ENCODE data around the gene CADPS.

Gene CADPS

DNA sequence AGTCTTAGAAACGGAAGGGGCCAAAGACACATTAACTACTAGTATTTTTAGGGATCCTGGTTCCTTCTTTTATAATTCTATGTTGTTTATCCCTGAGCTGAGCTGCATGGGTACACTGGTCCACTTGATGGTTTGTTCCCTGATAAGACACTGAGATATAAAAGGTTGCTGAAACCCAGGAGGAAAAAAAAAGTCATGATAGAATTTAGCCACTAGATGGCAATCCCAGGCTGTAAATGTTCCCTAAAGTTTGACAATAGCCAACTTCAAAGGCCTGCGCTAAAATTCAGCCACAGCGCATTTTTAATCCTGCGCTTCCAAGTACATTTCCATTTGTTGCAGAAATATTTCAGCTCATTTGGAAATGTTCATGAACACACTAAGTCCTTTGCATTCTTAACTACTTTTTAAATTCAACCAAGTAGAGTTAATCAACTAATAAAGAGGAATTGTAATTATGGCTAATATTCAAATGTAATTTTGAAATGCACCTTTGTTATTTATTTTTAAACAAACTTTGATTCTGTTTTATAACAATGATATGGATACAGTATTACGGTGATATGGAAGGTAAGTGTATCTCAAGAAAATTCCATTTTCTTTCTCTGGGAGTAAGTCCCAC, 252.6 kb downstream of the CADPS start:
- DNase-seq (ENCODE audit: low read depth in 2 of 2) = peak; percentile 77 to 81
- peak; percentile 55 for TF ChIP-seq CTCF (IDR thresholded peaks at IDR 0.05; ENCODE audit: low read depth, low read length)
- H3K4me3 ChIP-seq (replicated peaks in 1 of 2; ENCODE audit: low read depth in 2 of 2, low read length in 2 of 2) = no peak overlapping the region

- no peak for TF ChIP-seq CTCF (IDR thresholded peaks at IDR 0.05; ENCODE audit: low read depth, low read length)
These were observed 253.3 kb downstream of the CADPS start for GRCh38 chr3:62621925-62622324.

GRCh38 chr3:62621176-62621575, 254.0 kb downstream of the CADPS start:
- H3K4me3 ChIP-seq (replicated peaks in 1 of 2; ENCODE audit: low read depth in 2 of 2, low read length in 2 of 2) = no peak overlapping the region
- no peak for DNase-seq (ENCODE audit: low read depth in 2 of 2)
- no peak for TF ChIP-seq CTCF (IDR thresholded peaks at IDR 0.05; ENCODE audit: low read depth, low read length)

More at GRCh38 chr3:62621925-62622324, 253.3 kb downstream of the CADPS start:
- no peak for DNase-seq (ENCODE audit: low read depth in 2 of 2)
- no peak overlapping the region for H3K4me3 ChIP-seq (replicated peaks in 1 of 2; ENCODE audit: low read depth in 2 of 2, low read length in 2 of 2)

- no peak overlapping the region for H3K4me3 ChIP-seq (replicated peaks in 1 of 2; ENCODE audit: low read depth in 2 of 2, low read length in 2 of 2)
- TF ChIP-seq CTCF (IDR thresholded peaks at IDR 0.05; ENCODE audit: low read depth, low read length) = no peak
- peak in 1 of 2 donors; percentile 38 for DNase-seq (ENCODE audit: low read depth in 2 of 2)
These were observed 259.9 kb downstream of the CADPS start for GRCh38 chr3:62615258-62615849.

DNA sequence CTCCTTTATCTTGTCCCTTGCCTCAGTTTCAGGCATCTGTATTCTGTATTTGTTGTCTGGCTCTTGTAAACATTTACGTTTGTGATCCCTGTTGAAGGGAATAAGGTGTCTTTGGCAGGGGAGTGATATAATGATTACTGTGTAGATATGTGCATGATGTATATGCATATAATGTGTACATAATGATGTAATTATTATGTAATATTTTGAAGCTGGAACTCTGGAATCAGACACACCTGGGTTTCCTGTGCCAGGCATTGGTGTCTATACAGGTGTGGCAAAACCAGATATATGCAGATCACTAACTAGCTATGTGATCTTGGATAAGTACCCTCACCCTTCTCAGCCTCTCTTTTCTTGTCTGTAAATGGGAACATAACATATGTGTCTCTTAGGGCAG, 260.7 kb downstream of the CADPS start:
- no peak for TF ChIP-seq CTCF (IDR thresholded peaks at IDR 0.05; ENCODE audit: low read depth, low read length)
- no peak for DNase-seq (ENCODE audit: low read depth in 2 of 2)
- no peak overlapping the region for H3K4me3 ChIP-seq (replicated peaks in 1 of 2; ENCODE audit: low read depth in 2 of 2, low read length in 2 of 2)

DNA sequence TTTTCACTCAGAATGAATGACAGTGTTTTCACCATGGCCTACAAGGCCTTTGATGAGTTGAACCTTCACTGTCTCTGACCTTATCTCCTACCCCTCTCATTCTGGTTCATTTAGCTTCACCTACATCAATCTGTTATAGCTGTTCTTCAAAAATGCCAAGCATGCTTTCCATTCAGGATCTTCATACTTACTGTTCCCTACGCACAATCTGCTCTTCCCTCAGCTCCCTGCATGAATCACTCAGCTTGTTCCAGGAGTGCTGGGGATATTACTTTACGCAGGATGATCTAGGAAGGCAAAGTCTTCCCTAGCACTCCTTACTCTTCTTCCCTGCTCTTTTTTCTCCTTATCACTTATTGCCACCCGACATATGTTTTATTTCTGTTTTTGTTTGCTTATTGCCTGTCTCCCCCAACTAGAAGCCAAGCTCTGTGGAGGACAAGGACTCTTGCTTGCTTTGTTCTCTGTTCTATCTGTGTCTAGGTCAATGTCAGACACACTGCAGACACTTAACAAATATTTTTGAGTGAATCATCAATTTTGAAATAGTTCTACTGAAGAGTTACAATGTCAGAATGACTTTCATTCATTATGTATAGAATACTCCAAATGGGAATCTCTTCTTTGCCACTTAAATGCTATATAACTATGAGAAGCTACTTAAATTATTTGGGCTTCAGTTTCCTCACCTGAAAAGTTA, 263.5 kb downstream of the CADPS start:
- H3K4me3 ChIP-seq (replicated peaks in 1 of 2; ENCODE audit: low read depth in 2 of 2, low read length in 2 of 2) = no peak overlapping the region
- peak; percentile 43 to 80 for DNase-seq (ENCODE audit: low read depth in 2 of 2)
- TF ChIP-seq CTCF (IDR thresholded peaks at IDR 0.05; ENCODE audit: low read depth, low read length) = no peak

All from cardiac fibroblast (primary cell).